Lower lobe of right lung (tissue), 2 donors: ENCODE results near the gene PLA2G7. TPM values are rescaled to one million over a fixed set of nuclear protein-coding genes. Genes with fewer than 3 reads are reported as not detected.
A peak's percentile ranks its signal among the peaks of the same experiment; 100 is the strongest.

Experiments
- ATAC-seq, 2 donors: fragments of 200-7000 bp; cut with Tn5 transposase; one replicate each; pipeline ENCODE4 v1.9.1; 2020 to 2022; ENCODE audit warnings: mild to moderate bottlenecking in 2 of 2, moderate library complexity in 2 of 2
- DNase-seq: peaks from one replicate; pipeline ENCODE4 v3.0.0-alpha.2; 2020
- H3K27ac ChIP-seq: fragments of 200-600 bp; one replicate; pipeline ENCODE4 v1.8.0; 2022
- H3K27me3 ChIP-seq: fragments of 200-600 bp; one replicate; pipeline ENCODE4 v1.8.0; 2022; ENCODE audit warnings: low read depth
- H3K36me3 ChIP-seq: fragments of 200-600 bp; one replicate; pipeline ENCODE4 v1.8.0; 2022; ENCODE audit warnings: mild to moderate bottlenecking
- H3K4me1 ChIP-seq: fragments of 200-600 bp; one replicate; pipeline ENCODE4 v1.8.0; 2022
- H3K4me3 ChIP-seq: fragments of 200-600 bp; one replicate; pipeline ENCODE4 v1.8.0; 2022; ENCODE audit warnings: mild to moderate bottlenecking
- H3K9me3 ChIP-seq: fragments of 200-600 bp; one replicate; pipeline ENCODE4 v1.8.0; 2022
- intact Hi-C: fragments of 100-400 bp; cut with DNase I; formaldehyde crosslinking; loops from one replicate; pipeline ENCODE4 v1.11.0; 2022
- total RNA-seq: library from RNA; stranded (reverse); fragmentation: NEBNext Ultra II Directional; extraction: Animal tissue kit (Norgen Biotek cat#: 25700); gene quantifications from one replicate; pipeline ENCODE4 v1.2.1, GENCODE V29; 2021
- TF ChIP-seq, protein P1 (sequence below): fragments of 200-600 bp; IDR thresholded peaks from one replicate; pipeline ENCODE4 v1.8.0; 2022; ENCODE audit warnings: antibody characterized with exemption, mild to moderate bottlenecking
- donor health status: DM: no; HTN: yes; CAD: no; lungs with severe emphysema.

PLA2G7 gene
- total RNA-seq, 1 donor from 2014 or later = 20.0 TPM

DNA sequence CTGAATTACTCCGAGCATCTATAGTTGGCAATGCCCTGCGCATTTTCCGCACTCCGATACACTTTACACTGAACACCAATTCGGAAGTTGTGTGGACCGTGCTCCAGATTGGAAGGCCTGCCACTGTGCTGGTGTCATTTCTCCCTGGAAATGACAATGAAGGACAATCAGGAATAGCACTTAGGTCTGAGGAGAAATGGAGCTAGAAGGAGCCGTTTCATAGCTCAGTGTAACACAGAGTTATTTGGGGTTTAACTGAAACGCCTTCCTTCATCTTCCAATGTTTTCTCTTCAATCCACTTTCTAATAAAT is 501 bp upstream of the PLA2G7 start:
- intact Hi-C loops = no loop called here
- Histone ChIP-seq H3K27ac (no peak overlapping the region), H3K36me3 (no peaks in the 10 kb centered on the region), H3K9me3 (no peaks in the 10 kb centered on the region), H3K4me3 (peak overlapping the region; percentile 60), H3K27me3 (peaks cover 35% of the 10 kb centered on the region), H3K4me1 (peaks cover 13% of the 10 kb centered on the region)
- TF ChIP-seq, protein P1, sequence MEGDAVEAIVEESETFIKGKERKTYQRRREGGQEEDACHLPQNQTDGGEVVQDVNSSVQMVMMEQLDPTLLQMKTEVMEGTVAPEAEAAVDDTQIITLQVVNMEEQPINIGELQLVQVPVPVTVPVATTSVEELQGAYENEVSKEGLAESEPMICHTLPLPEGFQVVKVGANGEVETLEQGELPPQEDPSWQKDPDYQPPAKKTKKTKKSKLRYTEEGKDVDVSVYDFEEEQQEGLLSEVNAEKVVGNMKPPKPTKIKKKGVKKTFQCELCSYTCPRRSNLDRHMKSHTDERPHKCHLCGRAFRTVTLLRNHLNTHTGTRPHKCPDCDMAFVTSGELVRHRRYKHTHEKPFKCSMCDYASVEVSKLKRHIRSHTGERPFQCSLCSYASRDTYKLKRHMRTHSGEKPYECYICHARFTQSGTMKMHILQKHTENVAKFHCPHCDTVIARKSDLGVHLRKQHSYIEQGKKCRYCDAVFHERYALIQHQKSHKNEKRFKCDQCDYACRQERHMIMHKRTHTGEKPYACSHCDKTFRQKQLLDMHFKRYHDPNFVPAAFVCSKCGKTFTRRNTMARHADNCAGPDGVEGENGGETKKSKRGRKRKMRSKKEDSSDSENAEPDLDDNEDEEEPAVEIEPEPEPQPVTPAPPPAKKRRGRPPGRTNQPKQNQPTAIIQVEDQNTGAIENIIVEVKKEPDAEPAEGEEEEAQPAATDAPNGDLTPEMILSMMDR = no peak
- DNase-seq (no peak), ATAC-seq (no peak)

DNA sequence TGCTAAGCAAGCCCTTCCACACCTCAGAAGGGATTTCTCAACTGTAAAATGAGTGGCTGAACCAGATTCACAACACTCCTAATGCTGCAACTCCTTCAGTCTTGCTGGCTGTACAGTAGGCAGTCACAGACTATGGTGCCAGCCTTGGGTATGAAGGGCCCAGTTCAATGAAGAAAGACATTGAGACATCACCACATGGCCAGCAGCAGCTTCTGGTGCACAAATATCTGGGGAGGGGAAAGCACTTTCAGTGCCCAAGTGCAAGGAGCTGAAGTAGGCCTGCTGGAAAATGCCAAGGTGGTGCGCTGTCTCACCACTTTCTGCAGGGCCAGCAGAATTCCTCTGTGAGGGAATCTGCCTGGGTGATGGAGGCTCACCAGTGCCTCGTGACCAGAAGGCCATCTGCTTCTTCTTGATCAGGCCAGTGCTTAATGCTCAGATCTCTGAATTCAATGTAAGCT is 1.8 kb downstream of the PLA2G7 start:
- Histone ChIP-seq H3K4me3 (no peak overlapping the region), H3K9me3 (no peaks in the 10 kb centered on the region), H3K36me3 (no peaks in the 10 kb centered on the region), H3K27me3 (peaks cover 35% of the 10 kb centered on the region), H3K27ac (no peak overlapping the region), H3K4me1 (peaks cover 13% of the 10 kb centered on the region)
- ATAC-seq (no peak), DNase-seq (no peak)
- TF ChIP-seq, protein P1 = no peak
- intact Hi-C loops = no loop called here

DNA sequence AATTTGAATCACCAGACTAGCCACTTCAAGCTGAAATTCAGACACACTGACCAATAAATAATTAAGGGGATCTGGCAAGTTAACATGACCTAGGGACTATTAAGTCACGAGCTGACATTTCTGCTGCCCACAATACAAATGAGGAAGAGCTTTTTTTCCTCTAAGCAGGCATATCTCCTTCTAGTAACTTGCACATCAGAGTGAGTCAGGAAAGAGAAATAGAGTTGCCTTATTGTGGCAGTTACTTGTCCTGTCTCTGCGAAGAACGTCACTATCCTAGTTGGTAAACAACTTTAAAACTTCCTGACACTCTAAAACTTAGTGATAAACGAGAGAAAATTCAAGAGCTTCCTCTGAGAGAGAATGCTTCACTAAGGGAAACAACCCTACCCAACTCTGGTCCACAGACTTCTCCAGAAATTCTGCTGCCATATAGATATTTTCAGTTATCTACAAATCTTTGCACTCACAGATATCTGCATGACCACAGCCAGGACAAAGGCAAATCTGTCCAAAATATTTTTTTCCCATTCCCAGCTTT is 4.2 kb downstream of the PLA2G7 start:
- no peak for DNase-seq
- Histone ChIP-seq H3K27ac (no peak overlapping the region), H3K9me3 (no peaks in the 10 kb centered on the region), H3K4me1 (peaks cover 13% of the 10 kb centered on the region), H3K27me3 (peaks cover 12% of the 10 kb centered on the region), H3K4me3 (no peak overlapping the region), H3K36me3 (no peaks in the 10 kb centered on the region)
- TF ChIP-seq, protein P1 = no peak
- intact Hi-C loops = no loop called here
- ATAC-seq = peak; percentile 50 to 61

DNA sequence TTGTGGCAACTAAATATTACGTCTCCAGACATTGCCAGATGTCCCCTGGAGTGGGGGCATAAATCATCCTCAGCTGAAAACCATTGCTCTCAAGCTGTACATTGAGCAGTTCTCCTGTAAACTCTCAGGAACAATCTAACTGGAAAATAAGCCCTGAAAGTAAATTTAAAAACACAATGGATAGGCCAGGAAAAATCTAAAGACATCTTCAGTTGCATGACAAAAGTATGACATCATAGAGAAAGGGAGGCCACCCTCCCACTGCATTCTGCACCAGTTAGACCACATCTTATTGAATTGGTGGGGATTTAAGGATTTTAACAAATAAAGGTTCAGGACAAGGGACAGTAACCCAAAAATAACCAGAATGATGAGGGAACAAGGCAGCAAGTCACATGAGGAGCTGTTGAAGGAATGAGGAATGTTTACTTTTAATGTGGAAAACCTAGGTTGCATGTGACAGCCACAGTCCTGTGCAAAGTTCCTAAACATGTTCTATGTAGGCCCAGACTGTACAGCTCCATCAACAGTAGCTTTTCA is 5.3 kb downstream of the PLA2G7 start:
- Histone ChIP-seq H3K27ac (no peak overlapping the region), H3K9me3 (no peaks in the 10 kb centered on the region), H3K36me3 (no peaks in the 10 kb centered on the region), H3K4me3 (no peak overlapping the region), H3K4me1 (peaks cover 4% of the 10 kb centered on the region), H3K27me3 (peaks cover under 1% of the 10 kb centered on the region)
- intact Hi-C loops = no loop called here
- TF ChIP-seq, protein P1 = no peak
- DNase-seq (no peak), ATAC-seq (no peak)

DNA sequence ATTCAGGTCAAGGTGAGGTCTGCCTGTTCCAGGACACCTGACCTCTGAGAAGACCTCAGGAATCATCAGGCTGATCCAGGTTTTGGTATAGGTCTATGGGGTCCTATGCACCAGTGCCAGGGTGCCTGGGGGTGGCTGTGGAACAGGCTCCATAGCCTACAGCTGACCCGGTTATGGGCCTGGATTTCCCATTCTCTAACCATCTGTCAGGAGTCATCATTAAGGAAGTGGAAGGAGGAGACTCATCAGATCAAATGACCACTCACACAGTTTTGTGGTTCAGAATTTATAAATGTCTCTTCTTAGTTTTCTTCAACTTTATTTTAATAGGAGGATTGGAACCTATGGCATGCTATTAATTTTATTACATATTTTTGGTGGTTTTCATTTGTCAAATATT is 14.8 kb downstream of the PLA2G7 start:
- no peak overlapping the region for H3K4me3 ChIP-seq
- DNase-seq (no peak), ATAC-seq (no peak)
- intact Hi-C loops = no loop called here
- no peaks in the 10 kb centered on the region for H3K4me1 ChIP-seq
- H3K9me3 ChIP-seq = no peaks in the 10 kb centered on the region
- TF ChIP-seq, protein P1 = no peak
- H3K36me3 ChIP-seq = no peaks in the 10 kb centered on the region
- H3K27ac ChIP-seq = no peak overlapping the region
- no peaks in the 10 kb centered on the region for H3K27me3 ChIP-seq
